ENCODE measurements around the gene TPGS1.

Gene TPGS1

DNA sequence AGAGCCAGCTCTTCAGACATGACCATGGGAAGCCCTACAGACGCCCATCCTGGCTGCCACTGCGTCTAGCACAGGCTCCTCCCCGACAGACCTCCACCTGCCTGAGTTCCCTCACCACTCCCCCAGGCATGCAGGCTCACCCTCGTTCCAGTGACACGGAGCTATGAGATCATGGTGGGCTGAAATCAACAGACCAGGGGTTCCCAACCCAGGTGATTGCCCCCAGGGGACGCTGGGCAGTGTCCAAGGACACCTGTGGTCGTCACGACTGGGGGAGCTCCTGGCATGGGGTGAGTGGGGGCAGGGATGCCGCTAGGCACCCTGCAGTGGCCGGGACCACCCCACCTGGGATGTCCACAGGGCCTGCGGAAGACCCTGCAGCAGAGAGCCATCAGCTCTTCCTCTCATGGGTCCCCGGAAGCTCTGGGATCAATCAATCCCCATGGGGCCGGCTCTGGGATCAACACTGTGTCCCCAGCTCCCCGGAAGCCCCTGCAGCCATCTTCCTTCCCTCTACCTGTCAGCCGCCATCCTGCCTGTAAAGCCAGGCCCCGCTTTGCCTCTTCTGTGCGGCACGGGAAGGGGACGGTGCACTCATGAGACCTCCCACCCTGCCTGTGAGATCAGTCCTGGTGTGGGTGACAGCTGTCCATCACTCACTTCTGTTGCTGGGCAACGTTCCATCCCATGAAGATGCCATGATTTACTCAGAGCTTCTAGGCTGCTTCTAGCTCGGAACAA is 23.8 kb upstream of the TPGS1 start:
- Histone ChIP-seq H3K79me2 (no peaks in the 10 kb centered on the region), H3K27ac (no peak overlapping the region), H3K36me3 (ENCODE audit: control insufficient read depth, insufficient read depth, low read length) (no peaks in the 10 kb centered on the region), H3K4me1 (no peaks in the 10 kb centered on the region), H2AFZ (no peak overlapping the region), H3K9me3 (ENCODE audit: control insufficient read depth, low read length) (no peaks in the 10 kb centered on the region), H3K27me3 (ENCODE audit: control insufficient read depth, insufficient read depth, low read length) (no peaks in the 10 kb centered on the region), H3K4me3 (ENCODE audit: low read depth, low read length) (no peak overlapping the region), H3K9ac (no peak overlapping the region), H3K4me2 (ENCODE audit: low read length) (no peak overlapping the region)
- TF ChIP-seq, protein P1, sequence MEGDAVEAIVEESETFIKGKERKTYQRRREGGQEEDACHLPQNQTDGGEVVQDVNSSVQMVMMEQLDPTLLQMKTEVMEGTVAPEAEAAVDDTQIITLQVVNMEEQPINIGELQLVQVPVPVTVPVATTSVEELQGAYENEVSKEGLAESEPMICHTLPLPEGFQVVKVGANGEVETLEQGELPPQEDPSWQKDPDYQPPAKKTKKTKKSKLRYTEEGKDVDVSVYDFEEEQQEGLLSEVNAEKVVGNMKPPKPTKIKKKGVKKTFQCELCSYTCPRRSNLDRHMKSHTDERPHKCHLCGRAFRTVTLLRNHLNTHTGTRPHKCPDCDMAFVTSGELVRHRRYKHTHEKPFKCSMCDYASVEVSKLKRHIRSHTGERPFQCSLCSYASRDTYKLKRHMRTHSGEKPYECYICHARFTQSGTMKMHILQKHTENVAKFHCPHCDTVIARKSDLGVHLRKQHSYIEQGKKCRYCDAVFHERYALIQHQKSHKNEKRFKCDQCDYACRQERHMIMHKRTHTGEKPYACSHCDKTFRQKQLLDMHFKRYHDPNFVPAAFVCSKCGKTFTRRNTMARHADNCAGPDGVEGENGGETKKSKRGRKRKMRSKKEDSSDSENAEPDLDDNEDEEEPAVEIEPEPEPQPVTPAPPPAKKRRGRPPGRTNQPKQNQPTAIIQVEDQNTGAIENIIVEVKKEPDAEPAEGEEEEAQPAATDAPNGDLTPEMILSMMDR (IDR thresholded peaks at IDR 0.05), result no peak

DNA sequence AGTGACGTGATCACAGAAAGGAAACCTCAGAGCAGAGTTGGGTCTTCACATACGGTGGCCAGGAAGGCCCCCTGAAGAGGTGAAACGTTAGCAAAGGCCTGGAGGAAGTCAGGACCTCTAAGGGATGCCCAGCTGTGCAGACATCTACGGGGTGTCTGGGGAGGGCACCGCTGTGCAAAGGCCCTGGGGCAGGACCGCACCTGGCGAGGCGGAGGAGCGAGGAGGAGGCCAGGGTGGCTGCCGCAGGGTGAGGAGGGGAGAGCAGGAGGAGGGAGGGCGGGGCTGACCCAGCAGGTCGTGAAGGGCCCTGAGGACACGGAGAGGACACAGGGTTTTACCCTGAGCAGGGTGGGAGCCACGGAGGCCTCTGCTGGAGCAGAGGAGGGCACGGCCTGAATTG is 22.8 kb upstream of the TPGS1 start:
- H3K79me2 ChIP-seq, result no peaks in the 10 kb centered on the region
- TF ChIP-seq, protein P1 (IDR thresholded peaks at IDR 0.05), result no peak
- no peaks in the 10 kb centered on the region for H3K4me1 ChIP-seq
- no peak overlapping the region for H3K4me3 ChIP-seq (ENCODE audit: low read depth, low read length)
- H3K9me3 ChIP-seq (ENCODE audit: control insufficient read depth, low read length), result no peaks in the 10 kb centered on the region
- H2AFZ ChIP-seq, result no peak overlapping the region
- no peak overlapping the region for H3K9ac ChIP-seq
- H3K36me3 ChIP-seq (ENCODE audit: control insufficient read depth, insufficient read depth, low read length), result no peaks in the 10 kb centered on the region
- H3K27me3 ChIP-seq (ENCODE audit: control insufficient read depth, insufficient read depth, low read length), result no peaks in the 10 kb centered on the region
- H3K27ac ChIP-seq, result no peak overlapping the region
- H3K4me2 ChIP-seq (ENCODE audit: low read length), result no peak overlapping the region

DNA sequence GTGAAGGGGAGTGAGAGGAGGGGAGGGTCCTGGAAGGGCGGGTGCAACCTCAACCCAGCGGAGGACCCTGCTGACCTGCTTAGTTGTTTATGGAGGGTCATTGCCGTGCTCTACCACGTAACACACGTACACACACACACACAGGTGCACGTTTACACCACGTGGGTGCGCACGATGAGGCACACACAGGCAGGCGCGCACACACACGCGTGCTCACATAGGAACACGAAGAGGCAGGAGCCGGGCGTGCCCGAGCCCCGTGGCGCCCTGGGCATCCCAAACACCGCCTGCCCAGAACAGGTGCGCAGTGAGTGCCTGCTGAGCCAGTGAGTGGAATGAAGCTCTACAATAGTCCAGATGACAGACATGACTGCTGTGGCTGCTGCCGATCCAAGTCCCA is 22.2 kb upstream of the TPGS1 start:
- Histone ChIP-seq H3K9me3 (ENCODE audit: control insufficient read depth, low read length) (no peaks in the 10 kb centered on the region), H3K27ac (no peak overlapping the region), H3K4me2 (ENCODE audit: low read length) (no peak overlapping the region), H3K36me3 (ENCODE audit: control insufficient read depth, insufficient read depth, low read length) (no peaks in the 10 kb centered on the region), H3K27me3 (ENCODE audit: control insufficient read depth, insufficient read depth, low read length) (no peaks in the 10 kb centered on the region), H2AFZ (no peak overlapping the region), H3K9ac (no peak overlapping the region), H3K4me3 (ENCODE audit: low read depth, low read length) (no peak overlapping the region), H3K79me2 (no peaks in the 10 kb centered on the region), H3K4me1 (no peaks in the 10 kb centered on the region)
- TF ChIP-seq, protein P1 (IDR thresholded peaks at IDR 0.05), result no peak

DNA sequence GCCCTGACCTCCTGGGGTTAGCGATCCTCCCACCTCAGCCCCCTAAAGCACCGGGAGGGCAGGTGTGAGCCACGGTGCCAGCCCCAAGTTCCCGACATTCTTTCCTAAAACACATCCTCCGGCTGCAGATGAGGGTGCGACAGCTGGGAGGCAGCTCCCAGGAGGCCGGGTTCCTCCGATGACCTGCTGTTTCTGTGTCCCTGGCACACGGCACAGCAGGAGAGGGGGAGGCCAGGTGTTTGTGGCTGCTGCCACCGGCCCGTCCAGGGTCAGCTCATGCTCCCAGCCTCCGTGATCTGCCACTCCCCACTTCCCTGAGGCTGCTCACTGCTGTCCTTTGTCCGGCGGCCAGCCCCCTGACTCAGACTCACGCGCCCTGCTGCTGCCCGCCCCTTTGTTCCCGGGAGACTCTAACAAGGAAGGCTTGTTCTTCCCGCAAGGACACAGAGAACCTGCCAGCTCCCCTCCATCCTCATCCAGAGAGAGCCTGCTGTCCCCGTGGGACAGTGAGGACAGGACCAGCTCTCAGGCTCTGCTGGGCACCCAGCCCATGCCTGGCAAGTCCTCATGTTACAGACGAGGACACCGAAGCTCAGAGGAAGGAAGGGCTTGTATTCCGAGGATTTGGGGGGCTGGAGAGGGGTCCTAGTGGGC is 21.6 kb upstream of the TPGS1 start:
- H3K79me2 ChIP-seq, result no peaks in the 10 kb centered on the region
- H3K36me3 ChIP-seq (ENCODE audit: control insufficient read depth, insufficient read depth, low read length), result no peaks in the 10 kb centered on the region
- H3K27me3 ChIP-seq (ENCODE audit: control insufficient read depth, insufficient read depth, low read length), result no peaks in the 10 kb centered on the region
- no peaks in the 10 kb centered on the region for H3K9me3 ChIP-seq (ENCODE audit: control insufficient read depth, low read length)
- H3K4me3 ChIP-seq (ENCODE audit: low read depth, low read length), result no peak overlapping the region
- H3K4me2 ChIP-seq (ENCODE audit: low read length), result no peak overlapping the region
- no peak overlapping the region for H3K9ac ChIP-seq
- H3K4me1 ChIP-seq, result no peaks in the 10 kb centered on the region
- no peak overlapping the region for H2AFZ ChIP-seq
- TF ChIP-seq, protein P1 (IDR thresholded peaks at IDR 0.05), result no peak
- H3K27ac ChIP-seq, result no peak overlapping the region

Measured in parathyroid adenoma (tissue), 2 donors.